Amniotic epithelial cell (primary cell): ENCODE data around the gene PRDM16.

ENCODE experiments used
- DNase-seq: peaks from one replicate; pipeline ENCODE4 v3.0.0-alpha.2; 2010; ENCODE audit warnings: low read depth

Gene PRDM16

DNA sequence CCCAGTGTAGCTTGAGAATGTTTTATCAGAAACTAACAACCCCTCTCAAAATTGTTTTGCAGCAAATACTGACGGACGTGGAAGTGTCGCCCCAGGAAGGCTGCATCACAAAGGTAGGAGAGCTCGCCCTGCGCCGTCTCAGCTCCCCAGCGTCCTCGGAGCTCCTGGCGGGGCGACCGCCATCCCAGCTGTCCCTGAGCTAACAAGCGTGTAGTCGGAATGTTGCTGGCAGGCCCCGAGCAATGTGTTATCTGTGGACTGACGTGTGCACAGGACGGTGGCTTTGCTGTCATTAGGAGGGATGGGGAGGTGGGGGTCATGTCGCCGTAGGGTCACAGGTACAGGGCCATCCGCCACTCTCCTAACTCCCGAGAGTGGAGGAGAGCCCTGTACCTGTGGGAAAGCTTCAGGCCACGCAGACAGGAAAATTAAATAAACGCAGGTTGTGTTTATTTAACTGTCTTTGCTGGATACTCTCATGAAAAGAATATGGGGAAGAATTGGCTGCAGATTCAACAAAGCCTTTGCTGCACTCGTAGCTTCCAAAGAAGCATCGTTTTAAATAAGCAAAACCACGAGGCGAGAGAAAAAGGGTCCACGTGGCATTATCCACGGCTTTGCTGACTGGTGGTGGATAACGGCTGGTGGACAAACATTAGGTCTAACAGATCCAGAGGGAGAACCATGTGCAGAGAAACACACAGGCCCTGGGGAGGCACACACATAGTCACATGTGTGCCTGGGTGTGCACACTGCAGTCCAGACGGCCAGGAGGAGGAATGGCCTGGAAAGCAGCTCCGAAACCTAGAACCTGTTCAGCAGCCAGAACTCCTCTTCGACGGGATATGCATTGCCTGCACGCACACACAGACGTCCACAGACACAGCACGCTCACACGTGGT, 175.3 kb downstream of the PRDM16 start:
- DNase-seq, result no peak

DNA sequence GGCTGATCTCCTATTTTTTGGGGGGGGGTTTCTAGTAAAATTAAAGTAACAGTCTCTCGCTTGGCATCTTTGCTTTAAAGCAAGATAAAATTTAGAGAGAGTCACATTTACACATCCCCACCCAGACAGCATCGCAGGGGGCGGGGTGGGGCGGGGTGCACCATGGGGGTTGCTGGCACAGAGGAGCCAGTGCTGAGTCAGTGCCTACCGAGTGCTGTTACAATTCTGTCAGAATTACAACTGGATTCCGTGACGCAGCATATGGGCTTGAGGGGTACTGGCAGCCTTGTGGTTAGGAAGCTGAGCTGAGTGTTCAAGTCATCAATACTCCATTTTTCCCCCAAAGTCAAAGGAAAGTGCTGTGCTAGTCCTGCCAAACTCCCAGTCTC, 175.9 kb downstream of the PRDM16 start:
- no peak for DNase-seq

DNA sequence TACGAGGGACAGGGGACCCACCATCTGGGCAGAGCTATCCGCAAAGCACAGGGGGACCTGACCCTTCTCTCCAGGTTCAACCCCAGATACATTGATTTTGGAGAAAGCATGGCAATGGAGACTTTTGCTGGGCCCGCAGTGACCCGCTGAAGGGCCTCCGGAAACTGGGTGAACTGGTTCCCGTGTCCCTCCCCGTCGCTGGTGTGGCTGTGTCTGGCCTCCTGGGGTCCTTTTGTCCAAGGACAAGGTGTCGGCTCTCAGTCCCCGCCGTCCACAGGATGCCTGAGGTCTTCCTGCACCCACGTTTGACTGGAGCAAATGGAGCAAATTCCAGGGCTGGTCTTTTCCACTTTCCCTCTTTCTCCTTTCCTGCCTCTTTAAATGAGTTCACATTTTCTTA, 176.3 kb downstream of the PRDM16 start:
- no peak for DNase-seq

DNA sequence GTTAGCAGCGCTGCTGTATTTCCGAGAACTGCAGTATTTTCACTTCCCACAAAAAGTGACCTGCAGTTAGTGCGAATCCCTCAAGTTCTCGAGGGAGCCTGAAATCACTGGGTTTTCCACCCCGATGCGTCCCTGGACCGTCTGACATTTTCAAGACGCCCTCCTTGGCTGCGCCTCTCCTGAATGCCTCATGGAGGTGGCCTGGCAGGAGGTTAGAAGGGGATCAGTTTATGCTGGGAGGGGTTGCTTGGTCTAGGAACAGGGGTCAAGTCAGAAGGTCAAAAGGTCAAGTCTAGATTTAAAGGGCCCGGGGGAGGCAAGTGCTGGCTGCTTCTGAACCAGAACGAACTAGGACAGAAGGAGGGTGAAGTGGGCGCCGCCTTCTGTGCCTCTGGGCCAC, 176.8 kb downstream of the PRDM16 start:
- DNase-seq, result no peak

DNA sequence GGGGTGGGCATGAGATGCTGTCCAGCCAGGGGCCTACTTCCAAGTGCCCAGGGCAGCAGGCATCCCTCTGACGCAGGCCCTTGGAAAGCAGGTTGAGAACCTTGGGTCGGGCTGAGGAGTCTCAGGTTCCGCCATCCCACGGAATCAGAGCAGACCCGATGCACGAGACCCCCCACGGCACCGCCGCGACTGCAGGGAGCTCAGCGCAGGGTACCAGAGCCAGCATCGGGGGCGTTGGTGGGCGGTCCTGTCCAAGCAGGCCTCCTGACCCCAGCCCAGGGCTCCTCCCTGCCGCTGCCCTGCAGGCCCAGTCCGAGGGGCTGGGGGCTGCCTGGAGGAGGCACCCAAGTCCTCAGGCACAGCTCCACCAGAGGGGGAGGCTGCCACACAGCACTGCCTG, 177.2 kb downstream of the PRDM16 start:
- no peak for DNase-seq

DNA sequence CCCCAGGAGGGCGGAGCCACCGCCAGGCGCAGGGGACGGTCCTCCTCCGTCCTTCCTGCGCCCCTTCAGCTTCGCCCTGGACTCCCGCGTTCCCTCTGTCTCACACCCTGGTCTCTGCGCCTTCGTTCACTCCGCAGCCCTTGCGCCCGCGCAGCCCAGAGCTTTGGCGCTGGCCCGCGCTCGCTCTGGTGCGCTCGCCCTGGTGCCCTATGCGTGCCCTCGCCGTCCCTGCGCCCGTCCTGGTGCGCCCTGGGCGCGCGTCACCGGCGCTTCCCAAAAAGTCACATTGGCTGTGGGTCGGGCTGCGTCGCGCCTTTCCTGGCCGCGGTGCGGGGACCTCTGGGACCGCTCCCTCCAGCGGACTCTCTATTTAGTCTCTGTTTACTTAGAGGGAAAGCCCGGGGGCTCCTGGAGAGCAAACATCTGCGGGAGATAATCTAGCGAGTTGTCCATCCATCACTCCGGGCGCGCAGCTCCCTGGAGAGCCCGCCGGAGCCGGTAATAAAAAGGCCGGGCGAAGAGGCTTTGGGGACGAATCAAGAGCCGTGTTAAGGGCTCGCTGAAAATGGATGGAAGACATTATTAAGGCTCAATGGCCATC, 178.6 kb downstream of the PRDM16 start:
- DNase-seq, result no peak

DNA sequence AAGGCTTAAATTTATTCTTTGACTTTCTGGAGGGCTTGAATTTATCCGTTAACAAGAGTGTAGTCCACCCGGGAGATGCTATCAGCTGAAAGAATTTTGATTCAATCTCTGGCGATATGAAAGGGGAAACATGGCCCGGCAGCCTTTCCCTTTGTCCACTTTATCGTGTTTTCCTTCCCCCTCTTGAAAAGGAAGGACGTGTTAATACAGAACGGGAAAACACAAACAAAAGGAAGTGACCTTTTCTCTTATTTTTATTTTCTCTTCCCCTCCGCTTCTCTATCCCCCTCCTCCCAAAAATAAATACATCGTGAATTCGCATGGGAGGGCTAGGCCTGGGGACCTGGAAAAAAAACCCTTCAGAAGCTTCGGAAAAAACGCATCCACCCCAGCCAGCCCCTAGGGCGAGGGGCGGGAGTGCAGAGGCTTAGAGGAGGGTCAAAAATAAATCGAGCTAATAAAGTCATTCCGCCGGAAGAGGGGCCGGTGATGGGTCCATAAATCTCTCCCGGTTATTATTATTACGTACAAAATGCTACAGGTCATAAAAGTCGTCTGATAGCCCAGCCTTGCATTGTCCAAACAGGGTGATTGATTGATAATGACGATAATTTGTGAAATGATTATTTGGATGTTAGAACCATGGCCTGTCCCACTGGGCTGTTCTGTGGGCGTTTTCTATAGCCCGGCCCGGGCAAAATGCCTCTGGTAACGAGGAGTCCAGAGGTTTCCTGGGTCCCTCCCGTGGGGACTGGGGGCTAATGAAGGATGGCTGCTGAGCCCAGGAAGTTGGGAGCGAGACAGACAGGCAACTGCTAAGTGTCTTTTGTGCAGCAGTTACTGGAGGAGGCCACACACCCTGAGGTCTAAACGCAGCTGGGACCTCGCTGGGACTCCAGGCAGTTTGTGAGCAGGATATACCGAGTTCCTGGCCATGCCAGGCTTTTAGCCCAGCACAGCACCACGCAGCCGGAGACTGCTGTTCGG, 179.4 kb downstream of the PRDM16 start:
- no peak for DNase-seq

DNA sequence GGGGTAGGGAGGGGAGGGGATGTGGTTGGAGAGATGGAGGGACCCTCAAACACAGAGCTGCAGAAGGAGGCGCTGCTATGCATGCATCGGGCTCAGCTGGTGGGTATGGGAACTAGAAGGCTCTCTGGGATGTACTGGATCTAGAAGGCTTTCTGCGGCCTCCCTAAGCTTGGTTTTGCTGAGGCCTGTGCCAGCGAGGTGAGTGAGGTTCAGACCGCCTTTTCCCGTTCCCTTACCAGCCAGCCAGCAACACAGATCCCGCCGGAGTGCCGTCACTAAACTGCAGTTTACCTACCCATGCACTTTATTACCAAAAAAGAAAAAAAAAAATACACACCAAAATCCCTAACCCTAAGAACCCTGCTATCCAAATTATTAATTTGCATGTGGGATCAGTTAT, 180.2 kb downstream of the PRDM16 start:
- DNase-seq, result no peak

DNA sequence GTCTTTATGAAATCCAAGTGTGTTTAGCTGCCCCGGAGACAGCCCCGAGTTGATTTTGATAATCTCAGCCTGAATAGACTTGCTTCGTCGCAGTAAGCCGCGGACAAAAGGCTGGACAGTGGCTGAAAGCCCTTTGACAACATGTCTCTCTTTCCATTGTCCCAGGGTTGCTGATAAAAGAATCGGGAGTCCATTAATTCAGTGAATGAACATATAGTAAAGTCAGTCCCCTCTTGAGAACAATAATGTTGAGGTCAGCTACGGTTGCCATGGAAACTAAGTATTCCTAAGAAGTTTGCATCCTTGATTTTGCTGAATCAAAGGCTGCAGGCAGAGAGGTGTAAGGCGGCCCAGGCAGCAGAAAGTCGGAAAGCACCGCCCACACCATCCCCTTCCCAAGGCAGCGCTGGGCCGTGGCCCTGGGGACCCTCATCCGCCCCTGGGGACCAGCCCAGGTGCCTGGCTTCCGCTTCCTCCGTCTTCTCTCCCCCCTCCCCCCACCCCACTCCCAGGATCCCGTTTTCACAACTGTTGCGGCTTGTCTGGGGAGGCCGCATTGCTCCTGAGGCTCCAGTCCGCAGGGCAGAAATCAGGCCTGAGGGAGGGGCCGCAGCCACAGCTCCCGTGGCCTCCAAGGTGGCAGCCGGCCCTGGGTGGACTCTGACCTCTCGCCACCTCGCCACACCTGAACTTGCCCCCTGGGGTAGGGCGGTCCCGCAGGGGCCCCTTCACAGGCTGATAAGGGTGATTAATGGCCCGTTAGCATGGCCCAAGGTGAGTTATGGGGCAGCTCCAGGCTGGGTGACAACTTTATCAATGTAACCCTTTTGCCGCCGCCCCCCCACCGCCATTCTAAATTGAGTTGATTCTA, 180.9 kb downstream of the PRDM16 start:
- no peak for DNase-seq

DNA sequence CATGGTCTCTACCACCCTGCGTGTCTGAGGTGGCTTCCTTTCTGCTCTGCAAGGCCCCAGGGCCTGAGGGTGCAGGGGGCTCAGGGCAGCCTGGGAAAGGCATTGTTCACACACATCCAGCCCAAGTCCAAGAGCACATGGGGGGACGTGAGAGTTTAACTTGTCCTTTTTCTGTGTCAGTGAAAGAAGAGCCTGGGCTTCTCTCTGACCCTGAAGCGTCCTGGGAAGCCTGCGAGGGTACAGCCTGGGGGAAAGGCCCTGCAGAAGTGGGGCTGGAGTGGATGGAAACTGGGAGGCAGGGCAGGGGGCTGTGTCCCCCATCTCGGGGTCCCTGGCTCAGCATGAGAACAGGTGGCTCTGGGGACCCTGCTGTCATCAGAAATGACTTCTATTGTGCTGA, 181.6 kb downstream of the PRDM16 start:
- DNase-seq, result no peak

DNA sequence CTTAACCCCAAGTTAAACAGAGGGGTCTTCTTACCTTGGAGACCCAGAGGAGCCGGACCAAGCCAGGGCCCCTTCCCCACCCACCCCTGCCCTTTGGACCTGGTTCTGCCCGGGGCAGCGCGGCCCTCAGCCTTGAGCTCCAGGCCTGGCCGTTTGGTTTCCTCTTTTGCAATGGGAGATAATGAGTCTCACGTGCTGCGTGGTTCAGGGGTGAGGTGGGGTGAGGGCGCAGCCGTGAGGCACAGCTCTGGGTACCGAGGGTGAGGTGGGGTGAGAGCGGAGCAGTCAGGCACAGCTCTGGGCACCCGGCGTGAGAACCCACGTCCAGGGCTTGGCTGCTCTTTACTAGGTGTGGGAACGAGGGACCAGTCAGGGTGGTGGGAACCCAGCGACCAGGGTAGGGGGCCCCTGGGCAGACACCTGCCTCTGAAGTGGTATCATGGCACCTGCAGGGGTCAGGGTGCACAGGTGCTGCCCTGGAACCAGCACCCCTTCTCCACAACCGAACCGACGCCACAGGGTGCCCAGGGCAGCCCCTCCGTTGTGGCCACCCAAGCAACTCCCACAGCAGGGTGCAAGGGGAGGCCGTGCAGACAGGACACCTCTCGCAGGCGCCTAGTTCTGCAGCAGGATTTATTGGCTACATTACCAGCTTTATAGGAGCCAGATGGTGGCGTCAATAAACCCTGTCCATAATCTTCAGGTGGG, 182.2 kb downstream of the PRDM16 start:
- no peak for DNase-seq

DNA sequence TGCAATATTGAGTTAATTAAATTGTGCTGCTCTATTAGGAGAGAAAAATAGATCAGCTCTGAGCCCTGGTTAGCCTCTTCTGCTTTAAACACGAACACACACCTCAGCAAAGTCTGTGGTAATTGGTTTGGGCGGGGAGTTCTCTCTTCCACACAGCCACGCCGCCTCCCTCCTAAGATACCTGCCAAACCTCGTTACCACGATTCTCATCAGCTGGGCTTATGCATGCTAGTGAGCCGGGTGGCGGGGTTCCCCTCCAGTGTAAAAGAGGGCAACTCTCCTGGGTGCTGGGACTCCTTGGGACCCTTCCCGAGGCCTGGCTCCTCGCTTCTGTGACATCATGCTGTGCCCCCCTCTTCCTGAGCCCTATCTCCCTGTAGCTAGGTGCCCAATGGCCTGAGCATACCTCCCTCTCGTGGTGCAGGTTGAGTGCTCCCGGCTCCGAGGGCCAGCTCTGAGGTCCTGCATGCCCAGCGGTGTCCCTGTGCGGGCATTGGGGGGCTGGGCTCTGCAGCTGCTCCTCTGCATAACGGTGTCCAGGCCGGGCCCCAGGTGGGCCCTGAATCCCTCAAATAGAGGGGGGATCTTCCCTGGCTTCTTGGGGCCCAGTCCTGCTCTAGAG, 182.9 kb downstream of the PRDM16 start:
- no peak for DNase-seq

DNA sequence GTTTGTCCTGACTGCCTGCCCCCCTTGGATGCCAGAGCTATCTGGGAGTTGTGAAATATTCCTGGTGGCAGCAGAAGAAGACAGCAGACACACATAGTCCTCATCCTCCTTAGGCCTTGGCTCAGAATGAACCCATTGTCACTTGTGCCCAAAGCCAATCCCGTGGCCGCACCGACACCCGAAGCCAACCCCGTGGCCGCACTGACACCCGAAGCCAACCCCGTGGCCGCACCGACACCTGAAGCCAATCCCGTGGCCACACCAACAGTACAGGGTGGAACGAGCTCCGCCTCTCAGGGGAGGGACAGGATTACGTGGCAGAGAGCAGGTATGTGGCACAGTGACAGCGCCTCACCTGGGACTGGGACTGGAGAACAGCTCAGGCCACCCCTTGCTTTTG, 186.7 kb downstream of the PRDM16 start:
- no peak for DNase-seq

DNA sequence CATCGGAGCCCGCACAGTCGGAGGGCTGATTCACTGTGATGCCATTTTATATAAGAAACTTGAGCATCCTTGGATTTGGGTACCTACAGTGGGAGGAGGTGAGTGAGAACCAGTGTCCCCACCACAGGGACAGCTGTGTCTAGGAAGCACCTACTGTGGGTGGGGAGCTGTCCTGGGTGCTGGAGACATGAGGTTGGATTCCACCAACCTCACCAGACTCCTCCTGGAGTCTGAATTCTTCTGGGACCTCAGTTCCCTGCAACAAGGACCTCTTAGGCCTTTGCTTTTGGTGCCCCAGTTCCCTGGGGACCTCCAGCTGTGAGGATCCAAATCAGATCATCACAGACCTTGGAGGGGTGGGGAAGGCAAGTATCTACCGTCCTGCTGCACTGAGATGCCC, 188.8 kb downstream of the PRDM16 start:
- DNase-seq, result no peak

DNA sequence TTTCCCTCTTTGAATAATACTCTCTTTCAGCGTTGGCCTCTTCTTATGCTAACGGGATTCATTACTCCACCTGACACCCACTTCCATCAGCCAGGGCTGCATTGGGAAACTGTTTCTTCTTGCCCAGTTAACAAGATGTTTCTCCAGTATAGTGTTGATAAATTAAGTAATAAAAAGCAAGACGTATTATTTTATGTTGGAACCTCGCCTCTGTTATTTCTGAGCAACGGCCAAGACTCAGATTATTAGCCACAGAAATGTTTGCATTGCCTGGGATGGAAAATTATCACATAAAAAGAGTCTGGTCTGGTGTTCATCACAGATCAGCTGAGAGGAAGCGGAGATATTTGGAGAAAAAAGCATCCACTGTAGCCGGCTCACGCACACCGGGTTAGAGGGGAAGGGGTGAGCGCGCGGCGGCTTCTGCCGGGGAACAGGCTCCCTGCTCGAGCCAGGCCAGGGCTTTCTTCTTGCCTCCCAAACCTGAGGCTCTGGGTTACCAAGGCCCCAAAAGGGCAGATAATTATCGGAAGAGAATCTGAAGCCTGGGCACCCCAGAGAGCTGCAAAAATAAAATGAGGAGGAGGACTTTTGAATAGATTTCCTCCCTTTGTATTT, 189.5 kb downstream of the PRDM16 start:
- DNase-seq, result no peak

DNA sequence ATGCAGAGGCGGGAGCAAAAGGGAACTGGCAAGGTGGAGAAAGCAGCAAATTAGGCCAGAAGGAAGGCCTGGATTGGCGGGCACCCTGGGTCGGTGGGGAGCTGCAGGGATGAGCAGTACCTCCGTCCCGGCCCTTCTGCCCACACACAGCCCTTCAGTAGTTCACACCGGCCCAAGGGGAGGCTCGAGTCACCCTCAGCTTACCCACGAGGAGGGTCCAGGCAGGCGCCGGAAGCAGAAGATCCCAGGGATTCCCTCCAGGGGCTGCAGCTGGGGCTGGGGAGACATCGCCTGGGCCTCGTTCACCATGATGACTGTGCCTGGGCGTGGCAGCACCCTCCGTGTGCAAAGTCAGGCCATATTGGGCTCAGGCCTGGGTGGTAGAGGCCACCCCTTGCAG, 190.0 kb downstream of the PRDM16 start:
- no peak for DNase-seq

DNA sequence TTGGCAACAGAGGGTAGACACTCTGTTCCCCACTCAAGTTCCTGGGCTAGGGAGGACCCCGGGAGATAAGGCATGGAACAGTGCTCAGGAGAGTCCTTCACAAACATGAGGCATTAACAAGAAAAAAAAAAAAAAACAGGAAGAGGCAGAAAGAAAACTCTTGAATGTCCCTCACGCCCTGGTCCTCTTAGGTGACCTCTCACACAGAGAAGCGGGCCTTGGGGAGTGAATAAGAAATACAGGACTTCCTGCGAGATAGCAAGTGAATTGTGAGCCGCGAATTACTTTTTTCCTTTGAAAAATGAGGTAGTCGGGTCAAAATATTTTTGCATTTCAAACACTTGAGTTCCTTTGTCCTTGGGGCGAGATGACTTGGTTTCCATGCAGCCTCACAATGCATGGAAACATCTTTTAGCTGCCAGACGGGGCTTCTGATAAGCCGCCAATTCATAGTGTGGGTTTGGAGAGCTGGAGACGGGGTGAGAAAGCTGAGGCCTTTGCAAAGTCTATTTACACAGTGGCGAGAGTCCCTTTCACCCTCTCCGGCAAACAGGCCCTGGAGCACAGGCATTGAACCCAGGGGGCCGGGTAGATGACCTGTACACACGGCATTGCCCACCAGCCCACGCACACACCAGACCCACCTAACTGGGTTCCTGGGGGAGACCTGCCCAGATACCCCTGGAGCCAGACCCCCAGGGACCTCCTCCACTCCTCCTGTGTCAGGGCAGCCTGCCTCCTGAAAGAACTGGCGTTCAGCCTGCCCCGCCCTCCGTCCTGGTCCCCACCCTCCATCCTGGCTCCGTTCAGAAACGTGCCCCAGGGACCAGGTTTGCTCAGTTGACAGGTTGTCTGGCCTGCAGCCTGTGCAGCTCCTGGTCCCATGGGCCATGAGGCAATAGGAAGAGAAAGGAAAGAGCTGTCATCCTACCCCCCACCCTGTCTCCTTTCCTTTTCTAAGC, 192.3 kb downstream of the PRDM16 start:
- DNase-seq, result no peak

DNA sequence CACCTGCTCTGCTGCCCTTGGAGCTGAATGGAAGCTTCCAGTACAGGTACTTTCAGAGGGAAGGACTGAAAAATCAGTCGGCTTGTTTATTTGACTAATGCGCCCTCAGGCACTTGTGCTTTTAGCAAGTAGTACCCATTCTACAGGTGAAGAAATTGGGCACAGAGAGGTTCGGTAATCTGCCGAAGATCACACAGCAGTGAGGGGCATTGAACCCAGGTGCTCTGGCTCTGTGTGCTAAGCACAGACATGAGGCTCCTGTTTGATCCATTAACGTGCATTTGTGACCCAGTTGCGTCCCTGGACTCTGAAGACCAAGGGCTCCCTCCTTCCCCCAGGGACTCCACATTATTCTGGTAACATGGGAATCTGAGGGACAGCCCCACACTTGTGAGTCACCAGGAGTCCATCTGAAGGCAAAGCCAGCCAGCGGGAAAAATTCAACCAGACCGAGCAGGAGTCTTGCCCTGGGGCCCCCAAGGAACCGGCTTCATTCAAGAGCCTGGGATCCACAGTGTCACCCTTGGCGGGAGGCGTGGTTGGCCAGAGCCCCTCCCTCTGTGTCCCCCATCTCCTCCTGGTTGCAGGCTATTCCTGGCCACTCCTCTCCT, 193.1 kb downstream of the PRDM16 start:
- no peak for DNase-seq
